BJ (cell line): ENCODE data around the gene ALK. TPM values are rescaled to one million over a fixed set of nuclear protein-coding genes. Genes with fewer than 3 reads are reported as not detected.

Source experiments
- CTCF ChIA-PET: fragments of 350-600 bp; formaldehyde crosslinking; extraction: SDS; loops from one replicate; lab custom pipeline; 2021; ENCODE audit warnings: antibody characterized with exemption, inconsistent platforms; lab: Yijun Ruan, JAX
- POLR2A ChIA-PET: fragments of 300-600 bp; sonication (Branson Sonifier 250); formaldehyde crosslinking; extraction: SDS; loops from one replicate; lab custom pipeline; 2021; ENCODE audit warnings: antibody characterized with exemption; lab: Charles Lee
- DNase-seq: peaks from one replicate; pipeline ENCODE4 v3.0.0-alpha.2; 2011; ENCODE audit warnings: low read depth
- H3K27me3 ChIP-seq: 2 replicates; pipeline ENCODE4 v1.6.0; 2011; ENCODE audit warnings: low read length; ENCODE audit not compliant: control insufficient read depth, insufficient read depth
- H3K36me3 ChIP-seq: 2 replicates; pipeline ENCODE4 v1.5.1; 2011; ENCODE audit warnings: low read length; ENCODE audit not compliant: control insufficient read depth, insufficient read depth
- H3K4me3 ChIP-seq: 2 replicates; pipeline ENCODE4 v1.5.1; 2011; ENCODE audit warnings: low read depth, mild to moderate bottlenecking, control low read depth, low read length
- CTCF ChIP-seq: IDR thresholded peaks from 2 replicates; pipeline ENCODE4 v1.5.1; 2011; ENCODE audit warnings: low read depth, mild to moderate bottlenecking, control low read depth, inconsistent platforms, low read length, moderate library complexity; ENCODE audit not compliant: insufficient read depth
- polyA plus RNA-seq: library from polyadenylated mRNA; depleted of rRNA; stranded (reverse); fragments of >200 nt; gene quantifications from 2 replicates; pipeline ENCODE4 v1.2.3, GENCODE V29; 2011

The ALK gene
- polyA plus RNA-seq, 1 experiment, result not detected

GRCh38 chr2:29817299-29817698 is 104.1 kb downstream of the ALK start:
- Histone ChIP-seq H3K4me3 (no peak overlapping the region), H3K27me3 (peaks cover 2% of the 10 kb centered on the region; the same call in 1 of the 2 replicates), H3K36me3 (no peaks in the 10 kb centered on the region)
- POLR2A ChIA-PET, result no interaction called here
- CTCF ChIA-PET, result interaction anchor here (0.6 to 1.4 kb wide), 4 partner anchors 17 to 521 kb away, joined by 3 to 5 read pairs (median 4); no protein-coding TSS in a partner anchor
- no peak for DNase-seq
- no peak for TF ChIP-seq CTCF

- H3K27me3 ChIP-seq, result peaks cover 2% of the 10 kb centered on the region; the same call in 1 of the 2 replicates
- H3K4me3 ChIP-seq, result no peak overlapping the region
- no peak for DNase-seq
- ChIA-PET POLR2A (no interaction called here), CTCF (interaction anchor here (0.6 to 1.4 kb wide), 4 partner anchors 16 to 520 kb away, joined by 3 to 5 read pairs (median 4); no protein-coding TSS in a partner anchor)
- no peak for TF ChIP-seq CTCF
- no peaks in the 10 kb centered on the region for H3K36me3 ChIP-seq
Measured at GRCh38 chr2:29816651-29817050, 104.7 kb downstream of the ALK start.

- POLR2A ChIA-PET, result no interaction called here
- no peak for TF ChIP-seq CTCF
- Histone ChIP-seq H3K36me3 (no peaks in the 10 kb centered on the region; the same call in 1 of the 2 replicates), H3K4me3 (no peak overlapping the region), H3K27me3 (no peaks in the 10 kb centered on the region)
- CTCF ChIA-PET, result no interaction called here
- no peak for DNase-seq
Measured at GRCh38 chr2:29811378-29811777, 110.0 kb downstream of the ALK start.

- Histone ChIP-seq H3K36me3 (no peaks in the 10 kb centered on the region; the same call in 1 of the 2 replicates), H3K27me3 (no peaks in the 10 kb centered on the region), H3K4me3 (no peak overlapping the region)
- ChIA-PET CTCF (no interaction called here), POLR2A (no interaction called here)
- DNase-seq, result no peak
- no peak for TF ChIP-seq CTCF
Measured at GRCh38 chr2:29810956-29811355, 110.4 kb downstream of the ALK start.

- CTCF ChIA-PET, result no interaction called here
Measured at GRCh38 chr2:29808321-29808720, 113.1 kb downstream of the ALK start.

More at GRCh38 chr2:29808321-29808720, 113.1 kb downstream of the ALK start:
- POLR2A ChIA-PET, result no interaction called here
- Histone ChIP-seq H3K27me3 (no peaks in the 10 kb centered on the region), H3K4me3 (no peak overlapping the region), H3K36me3 (no peaks in the 10 kb centered on the region; the same call in 1 of the 2 replicates)
- TF ChIP-seq CTCF, result no peak
- no peak for DNase-seq
